HG02759 (cell line): ENCODE results near the gene RER1.
"Not testable (repeated sequence)": the region's sequence is repeated elsewhere in the genome, so short reads cannot be mapped to it uniquely, and the experiment has no call there.

ENCODE experiments used
- ATAC-seq: cut with Tn5 transposase; IDR thresholded peaks from one replicate; pipeline ENCODE4 v1.9.1; 2021; ENCODE audit warnings: mild to moderate bottlenecking, moderate library complexity; ENCODE audit not compliant: unreplicated experiment

The RER1 gene

DNA sequence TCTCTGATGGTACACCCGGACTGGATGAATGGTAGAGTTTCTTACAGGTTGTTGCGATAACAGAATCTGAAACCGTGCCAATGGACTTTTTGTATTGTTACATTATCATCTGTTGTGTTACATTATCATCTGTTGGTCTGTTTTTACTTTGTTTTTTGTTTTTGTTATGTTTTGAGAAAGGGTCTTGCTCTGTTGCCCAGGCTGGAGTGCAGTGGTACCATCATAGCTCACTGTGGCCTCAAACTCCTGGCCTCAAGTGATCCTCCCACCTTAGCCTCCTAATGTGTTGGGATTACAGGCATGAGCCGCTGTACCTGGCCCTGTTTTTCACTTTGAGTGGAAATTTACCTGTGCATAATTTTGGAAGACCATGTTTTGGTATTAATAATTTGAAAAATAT is 30.9 kb downstream of the RER1 start:
- no peak for ATAC-seq

DNA sequence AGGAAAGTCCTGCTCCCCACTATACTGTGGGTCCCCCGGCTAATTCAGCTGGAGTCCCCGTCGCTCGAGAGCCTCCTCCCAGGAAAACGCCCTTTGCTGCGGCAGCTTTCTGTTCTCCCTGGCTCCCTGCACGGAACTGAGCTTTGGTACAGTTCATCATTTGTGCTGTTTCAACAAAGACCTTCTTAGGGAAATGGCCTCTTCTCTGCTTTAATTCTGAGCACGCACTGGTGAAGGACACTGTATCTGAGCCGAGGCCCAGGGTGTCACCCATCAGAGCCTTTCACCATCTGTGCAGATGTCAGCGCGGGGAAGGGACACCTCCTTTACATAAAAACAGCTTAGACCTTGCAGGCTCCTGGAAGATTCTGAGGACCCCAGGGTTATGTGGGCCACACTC is 34.3 kb downstream of the RER1 start:
- no peak for ATAC-seq

DNA sequence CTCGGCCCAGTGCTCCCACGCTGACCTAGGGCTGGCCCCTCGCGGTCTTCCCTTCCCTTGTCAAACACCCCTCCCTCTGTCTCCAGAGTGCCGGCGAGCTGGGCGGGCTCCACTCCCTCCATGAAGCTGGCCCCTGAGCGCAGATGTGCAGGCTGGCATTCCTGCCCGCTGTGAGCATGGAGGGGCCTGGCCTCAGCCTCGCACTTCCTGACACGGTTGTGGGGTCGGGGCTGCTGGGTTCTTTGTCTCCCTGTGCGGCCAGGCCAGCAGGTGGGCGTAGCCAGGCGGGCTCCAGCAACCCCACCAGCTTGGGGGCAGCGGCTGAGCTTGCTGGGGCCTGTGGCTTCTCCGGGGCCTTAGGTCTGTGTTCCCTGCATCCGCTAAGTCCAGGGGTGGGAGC is 34.9 kb downstream of the RER1 start:
- no peak for ATAC-seq

DNA sequence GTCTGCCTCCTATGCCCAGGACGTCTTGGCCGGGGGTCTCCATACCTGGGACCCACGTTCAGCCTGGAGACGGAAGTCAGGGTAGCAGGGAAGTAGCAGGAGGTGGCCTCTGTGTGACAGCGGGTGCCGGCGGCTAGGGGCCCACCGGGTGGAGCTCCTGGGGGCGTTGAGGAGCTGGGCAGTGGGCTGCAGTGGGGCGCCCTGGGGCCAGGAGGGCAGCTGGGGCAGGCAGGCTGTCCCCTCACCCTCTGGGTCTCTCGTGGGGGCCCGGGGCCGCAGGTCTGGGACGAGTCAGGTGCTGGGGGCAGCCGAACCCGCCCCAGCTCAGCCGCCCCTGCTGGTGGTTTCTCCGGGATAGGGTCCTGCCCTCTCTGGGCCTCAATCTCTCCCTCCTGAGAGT is 35.4 kb downstream of the RER1 start:
- ATAC-seq: no peak

DNA sequence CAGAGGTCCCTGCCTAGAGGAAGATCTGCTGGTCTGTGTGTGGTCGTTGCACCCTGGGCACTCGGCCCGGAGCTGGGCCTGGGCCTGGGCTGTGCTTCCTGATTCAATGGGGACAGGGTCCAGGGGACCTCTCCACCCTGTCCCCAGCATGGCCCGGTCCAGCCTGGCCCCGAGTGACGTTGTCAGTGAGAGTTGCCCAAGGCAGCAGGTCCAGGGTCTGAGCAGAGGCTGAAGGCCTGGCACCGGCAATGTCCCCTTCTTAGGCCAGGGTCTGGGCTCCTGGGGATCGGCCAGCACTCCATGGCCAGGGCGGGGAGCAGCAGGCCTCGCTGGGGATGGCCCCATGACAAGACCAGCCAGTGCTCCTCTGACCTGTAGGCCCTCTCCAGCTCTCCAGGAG is 36.3 kb downstream of the RER1 start:
- no peak for ATAC-seq

DNA sequence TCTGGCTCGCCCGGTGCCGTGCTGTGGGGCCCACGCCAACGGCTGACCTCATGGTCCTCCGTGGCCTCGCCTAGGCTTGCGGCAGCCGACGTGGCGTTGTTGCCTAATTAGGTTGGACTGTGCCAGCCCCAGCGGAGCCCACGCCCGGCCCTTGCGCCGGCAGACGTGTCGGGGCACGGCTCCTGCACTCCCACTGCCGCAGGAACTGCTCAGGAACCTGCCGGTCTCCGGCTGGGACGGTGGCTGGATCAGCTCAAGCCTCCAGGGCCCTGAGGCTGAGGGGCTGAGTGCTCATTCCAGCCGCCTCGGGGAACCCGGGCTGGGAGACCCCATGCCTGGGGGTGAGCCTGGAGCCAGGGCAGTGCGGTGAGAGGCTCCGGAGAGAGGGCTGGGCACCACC is 36.8 kb downstream of the RER1 start:
- ATAC-seq: no peak

DNA sequence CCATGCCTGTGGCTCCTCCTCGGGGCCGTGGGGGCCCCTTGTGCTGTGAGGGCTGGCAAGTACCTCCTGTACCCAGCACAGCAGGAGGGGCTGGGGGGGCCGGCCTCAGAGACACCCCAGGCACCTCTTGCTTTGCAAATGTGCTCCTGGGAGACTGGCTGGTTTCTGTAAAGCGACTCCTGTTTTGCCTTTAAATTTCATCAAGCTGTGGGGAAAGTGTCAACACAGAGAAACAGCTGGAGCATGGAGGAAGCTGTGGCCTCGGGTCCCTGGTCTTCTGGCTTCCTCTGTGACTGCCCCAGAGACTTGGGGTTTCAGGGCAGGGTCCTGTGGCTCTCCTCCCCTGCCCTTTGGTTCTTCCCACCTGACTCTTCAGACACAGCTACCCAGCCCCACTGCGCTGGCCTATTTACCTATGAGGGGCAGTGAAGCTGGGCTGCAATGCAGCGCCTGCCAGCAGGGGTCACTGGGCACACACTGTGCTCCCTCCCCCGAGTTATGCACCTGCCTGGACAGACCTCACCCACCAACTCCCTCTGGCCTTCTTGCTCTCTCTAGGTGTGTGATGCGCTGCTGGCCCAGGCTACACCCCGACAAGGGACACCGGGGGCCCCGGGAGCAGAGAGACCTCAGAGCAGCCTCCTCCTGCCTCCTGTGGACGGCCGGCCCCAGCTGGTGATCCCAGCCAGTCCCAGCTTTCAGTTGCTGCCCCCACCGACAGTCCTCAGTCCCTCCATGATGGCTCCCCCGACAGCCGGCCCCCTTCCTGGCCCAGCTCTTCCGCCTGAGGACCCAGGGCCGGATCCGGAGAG is 38.3 kb downstream of the RER1 start:
- no peak for ATAC-seq

DNA sequence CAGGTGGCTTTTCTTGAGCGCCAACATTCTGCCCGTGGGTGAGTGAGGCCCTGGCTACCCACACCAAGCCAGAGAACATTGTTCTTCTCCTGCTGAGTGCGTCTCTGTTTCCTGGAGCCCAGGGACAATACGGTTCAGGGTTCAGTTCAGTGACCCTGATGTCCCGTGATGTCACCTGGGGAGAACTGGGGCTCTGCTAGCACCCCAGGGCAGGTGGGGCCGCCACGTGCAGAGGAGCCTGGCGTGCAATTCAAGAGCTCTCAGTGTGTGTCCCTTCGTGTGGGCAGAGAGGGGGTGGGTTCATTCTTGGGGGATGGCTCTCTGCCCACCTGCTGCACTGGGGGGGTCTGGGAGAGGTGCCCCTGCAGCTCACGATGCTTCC is 38.9 kb downstream of the RER1 start:
- no peak for ATAC-seq

DNA sequence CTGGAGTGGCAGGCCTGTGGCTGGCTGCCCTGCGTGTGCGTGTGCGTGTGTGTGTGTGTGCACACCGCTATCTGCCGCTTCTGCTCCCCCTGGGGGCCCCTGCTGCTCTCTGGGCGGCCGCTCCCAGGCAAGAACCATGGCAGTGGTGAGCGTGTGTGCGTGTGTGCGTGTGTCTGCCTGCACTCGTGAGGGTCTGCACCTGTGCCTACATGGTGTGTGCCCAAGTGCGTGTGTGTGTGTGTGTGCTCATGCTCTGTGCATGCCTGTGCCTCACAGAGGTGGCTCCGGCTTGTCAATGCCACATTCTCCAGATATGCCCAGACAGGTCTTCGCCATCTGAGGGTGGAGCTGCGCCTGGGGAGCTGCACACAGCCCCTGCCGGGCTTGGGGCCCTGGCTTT is 39.5 kb downstream of the RER1 start:
- no peak for ATAC-seq

DNA sequence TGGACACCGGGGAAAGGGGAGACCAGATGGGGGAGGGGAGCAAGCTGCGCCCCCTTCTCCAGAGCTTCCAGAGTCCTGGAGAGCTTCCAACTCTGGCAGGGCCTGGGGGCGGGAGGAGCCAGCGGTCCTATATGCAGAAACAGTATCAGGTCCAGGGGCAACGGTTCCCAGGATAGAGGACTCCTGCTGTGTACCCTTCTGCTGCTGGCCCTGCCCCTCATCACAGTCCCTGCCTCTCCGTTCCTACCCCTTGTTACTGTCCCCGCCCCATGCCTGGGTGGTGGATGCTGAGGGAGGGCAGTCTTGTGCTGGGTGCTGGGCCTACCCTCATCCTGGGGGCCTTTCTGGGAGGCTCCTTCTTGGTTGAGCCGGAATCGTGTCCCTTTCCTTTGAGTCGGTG is 39.9 kb downstream of the RER1 start:
- ATAC-seq: no peak

DNA sequence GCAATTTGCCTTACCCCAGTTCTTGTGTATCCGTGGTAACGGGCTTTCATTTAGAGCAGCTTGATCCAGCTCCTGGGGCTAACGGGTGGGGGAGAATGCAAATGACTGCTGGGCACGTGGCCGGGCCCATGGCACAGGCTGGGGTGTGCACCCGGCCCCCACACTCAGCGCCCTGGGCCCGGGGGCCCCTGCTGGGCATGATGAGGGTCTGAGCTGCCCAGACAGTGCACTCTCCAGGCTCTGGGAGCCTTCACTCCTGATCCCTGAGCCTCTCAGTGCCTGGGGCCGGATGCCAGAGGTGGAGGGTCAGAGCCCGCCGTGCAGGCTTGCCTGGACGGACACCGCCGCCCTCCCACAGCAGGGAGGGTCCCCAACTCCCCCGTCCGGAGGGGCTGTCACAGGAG is 40.8 kb downstream of the RER1 start:
- ATAC-seq: no peak

DNA sequence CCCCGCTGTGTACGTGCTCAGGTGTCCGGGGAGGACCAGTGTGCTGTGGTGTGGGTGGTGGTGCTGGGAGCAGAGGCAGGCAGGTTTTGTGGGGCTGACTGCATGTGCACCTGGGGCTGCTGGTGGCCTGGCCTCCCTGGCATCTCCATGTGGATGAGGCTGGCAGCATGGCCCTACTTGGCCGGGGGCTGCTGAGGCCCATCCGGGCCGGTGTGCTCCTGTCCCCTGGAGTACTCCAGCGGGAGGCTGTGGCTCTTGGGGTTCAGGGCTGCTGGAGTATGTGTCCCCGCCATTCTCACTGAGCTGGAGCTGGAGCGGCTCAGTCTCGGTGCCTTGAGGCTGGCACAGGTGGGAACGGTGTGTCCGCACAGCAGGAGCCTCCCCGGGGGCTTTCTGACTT is 41.6 kb downstream of the RER1 start:
- ATAC-seq: no peak

DNA sequence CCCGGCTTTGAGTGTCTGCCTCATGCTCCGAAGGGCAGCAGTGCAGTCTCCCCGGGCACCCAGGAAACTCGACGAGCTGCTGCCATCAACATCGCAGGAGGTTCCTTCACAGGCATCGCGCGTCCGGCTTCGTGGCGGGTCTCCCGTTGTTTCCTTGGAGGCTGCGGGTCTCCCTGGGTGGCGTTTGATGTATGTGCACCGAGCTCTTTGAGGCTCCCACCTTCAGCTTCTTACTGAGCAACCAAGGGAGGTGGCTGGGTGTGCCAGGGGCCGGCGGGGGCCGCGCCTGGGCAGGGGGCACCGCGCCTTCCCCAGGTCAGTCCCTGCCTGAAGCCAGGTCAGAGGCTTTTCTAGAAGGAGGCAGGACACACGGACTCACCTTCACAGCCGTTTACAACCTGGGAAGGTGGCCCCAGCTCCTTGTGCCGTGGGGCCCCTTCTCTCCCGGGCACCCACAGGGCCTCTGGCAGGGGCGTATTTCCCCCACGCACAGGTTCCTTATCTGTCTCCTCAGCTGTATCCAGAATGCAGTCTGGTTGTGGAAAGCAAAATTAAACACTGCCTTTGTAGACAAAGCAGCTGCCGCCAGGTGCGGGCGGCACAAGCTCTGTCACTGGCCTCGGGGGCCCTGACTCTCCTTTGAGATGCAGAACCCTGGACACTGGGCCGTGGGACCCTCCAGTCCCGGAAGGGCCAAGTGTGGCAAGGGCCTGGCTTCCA is 42.5 kb downstream of the RER1 start:
- ATAC-seq: no peak

DNA sequence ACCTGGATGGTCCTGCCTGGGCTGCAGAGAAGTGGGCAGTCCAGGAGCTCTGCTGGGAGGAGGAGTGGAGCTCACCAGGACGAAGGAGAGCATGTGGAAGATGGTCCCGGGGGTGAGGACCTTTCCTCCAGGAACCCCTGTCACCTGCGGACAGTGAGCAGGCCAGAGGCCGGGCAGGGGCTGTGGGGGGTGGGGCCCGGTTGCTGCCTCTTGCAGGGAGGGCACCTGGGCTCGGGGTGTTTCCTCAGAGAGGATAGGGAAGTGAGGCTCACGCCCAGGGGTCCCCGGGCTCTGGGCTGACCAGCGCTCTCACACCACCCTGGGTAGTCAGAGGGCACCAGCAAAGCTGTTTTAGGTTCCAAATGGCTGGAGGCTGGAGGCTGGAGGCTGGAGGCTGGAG is 43.5 kb downstream of the RER1 start:
- no peak for ATAC-seq

DNA sequence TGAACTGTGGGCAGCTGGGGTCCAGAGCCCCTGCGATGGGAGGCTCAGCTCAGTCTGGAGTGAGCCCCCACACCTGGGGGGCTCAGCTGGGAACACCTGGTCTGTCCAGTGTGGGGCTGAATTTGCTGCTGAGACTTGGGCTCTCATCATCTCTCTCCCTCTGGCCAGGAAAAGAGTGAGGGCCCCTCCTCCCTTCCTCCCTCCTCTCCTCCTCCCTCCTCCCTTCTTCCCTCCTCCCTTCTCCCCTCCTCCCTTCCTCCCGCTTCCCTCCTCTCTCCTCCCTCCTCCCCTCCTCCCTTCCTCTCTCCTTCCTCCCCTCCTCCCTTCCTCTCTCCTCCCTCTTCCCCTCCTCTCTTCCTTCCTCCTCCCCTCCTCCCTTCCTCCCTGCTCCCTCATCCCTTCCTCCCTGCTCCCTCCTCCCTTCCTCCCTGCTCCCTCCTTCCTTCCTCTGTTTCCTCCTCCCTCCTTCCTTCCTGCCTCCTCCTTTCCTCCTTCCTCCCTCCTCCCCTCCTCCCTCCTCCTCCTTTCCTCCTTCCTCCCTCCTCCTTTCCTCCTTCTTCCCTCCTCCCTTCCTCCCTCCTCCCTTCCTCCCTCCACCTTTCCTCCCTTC is 44.2 kb downstream of the RER1 start:
- ATAC-seq: no peak

DNA sequence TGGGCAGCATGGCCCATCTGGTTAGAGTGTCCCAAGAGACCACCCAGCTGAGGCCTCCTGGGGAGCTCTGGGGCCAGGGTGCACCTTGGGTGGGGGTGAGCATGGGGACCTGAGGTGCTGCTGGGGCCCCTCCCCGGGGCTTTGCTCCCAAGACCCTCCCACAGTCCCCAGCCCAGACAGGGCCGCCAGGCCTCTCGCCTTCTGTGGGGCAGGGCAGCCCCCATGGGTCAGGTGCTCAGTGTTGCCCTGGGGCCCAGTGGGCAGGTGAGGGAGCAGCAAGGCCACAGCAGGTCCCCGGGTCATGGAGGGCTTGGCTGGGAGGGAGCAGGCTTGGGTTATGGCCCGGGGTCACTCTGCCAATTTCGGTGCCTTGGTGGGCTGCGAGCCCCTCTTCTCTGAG is 45.2 kb downstream of the RER1 start:
- ATAC-seq: no peak

DNA sequence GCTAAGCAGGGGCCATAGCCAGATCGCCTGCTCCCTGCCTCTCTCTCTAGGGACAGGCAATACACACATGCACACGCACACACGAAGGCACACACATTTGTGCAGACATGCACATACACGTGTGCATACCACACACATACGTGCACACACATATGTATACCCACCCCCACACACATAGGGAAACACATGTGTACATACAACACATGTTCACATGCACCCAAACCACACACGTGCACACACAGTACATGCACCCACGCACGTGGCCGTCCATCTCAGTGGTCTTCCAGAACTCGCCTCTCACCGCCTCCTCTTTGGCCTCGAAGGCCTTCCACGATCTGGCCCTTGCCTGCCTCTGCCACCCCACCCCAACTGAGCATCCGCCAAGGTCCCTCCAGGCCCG is 46.0 kb downstream of the RER1 start:
- ATAC-seq: no peak

DNA sequence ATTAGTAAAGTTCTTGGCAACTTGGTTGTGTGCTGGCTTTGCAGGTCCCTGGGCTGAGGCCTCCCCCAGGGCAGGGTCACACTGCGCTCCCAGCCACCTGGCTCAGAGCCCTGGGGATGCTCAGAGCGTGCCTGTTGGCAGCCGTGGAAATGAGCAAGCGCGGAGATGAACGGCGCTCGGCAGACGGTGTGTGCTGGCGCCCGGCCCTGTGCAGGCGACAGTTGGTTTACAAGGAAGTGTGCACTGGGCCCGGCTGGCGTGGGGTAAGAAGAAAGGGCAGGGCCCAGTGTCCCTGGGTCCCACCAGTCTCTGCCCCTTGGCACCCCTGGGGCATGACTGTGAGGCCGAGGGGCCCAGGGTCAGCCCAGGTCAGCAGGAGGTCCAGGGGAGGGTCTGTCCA is 46.4 kb downstream of the RER1 start:
- no peak for ATAC-seq

DNA sequence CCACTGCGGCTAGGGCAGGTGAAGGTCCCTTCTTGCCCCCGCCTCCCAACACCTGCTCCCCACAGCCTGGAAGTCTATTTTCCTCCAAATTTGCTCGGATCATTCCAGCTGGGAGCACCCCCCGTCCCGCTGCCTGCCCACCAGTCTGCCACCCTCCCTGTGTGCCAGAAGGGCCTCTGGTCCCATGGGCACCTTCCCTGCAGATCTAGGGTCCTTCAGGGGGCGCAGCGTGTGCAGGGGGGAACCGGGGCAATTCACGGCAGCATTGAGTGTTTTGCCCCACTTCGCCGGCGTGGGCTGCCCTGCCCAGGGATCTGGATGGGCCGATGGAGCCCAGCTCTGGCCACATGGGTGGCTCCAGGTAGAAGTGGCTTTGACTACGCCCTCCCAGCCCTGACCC is 47.0 kb downstream of the RER1 start:
- ATAC-seq: no peak

DNA sequence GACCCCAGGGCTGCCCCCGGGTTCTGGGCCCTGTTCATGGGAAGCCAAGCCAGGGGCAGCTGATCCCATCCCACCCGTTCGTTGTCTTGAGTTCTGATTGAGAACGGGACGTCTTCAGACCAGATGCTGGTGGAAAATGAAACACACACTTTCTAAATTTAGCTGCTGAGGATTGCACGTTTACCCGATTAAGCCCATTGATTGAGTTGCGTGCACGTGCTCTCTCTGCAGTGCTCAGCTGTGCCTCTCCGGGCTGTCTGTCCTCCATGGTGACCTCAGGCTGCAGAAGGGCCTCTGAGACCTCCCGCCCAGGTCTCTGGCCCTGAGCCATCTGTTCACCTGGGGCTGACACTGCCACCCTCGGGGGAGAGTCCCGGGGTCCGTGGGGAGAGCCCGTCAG is 47.7 kb downstream of the RER1 start:
- no peak for ATAC-seq

DNA sequence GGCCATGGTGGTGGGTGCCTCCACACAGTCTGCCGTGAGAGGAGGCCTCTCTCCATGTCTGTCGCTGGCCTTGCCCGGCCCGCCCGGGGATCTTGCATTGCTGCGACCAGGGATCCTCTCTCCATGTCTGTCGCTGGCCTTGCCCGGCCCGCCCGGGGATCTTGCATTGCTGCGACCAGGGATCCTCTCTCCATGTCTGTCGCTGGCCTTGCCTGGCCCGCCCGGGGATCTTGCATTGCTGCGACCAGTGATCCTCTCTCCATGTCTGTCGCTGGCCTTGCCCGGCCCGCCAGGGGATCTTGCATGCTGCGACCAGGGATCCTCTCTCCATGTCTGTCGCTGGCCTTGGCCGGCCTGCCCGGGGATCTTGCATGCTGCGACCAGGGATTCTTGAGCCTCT is 48.7 kb downstream of the RER1 start:
- ATAC-seq: not testable (repeated sequence)

DNA sequence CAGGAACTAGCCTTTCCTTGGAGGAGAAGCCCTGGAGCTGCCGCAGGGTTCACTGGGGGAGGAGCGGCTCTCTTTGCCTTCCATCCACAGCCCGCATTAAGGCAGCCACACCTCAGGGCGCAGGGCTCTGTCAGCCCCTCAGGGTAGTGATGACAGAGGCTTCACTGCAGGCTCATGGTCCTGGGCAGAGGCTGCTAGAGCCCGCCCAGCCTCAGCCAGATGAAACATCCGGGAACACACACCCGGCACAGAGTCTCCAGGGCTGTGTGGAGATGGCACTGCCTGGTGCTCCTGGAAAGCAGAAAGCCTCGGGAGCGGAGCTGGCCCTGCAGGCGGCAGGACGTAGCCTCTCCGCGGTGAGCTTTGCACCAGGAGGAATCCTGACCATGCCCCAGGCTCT is 50.1 kb downstream of the RER1 start:
- ATAC-seq: no peak
